GM21390 (cell line): ENCODE measurements around the gene AK8.
"Not testable (repeated sequence)": the region's sequence is repeated elsewhere in the genome, so short reads cannot be mapped to it uniquely, and the experiment has no call there.

Source experiments
- ATAC-seq: cut with Tn5 transposase; IDR thresholded peaks from one replicate; pipeline ENCODE4 v1.9.1; 2021; ENCODE audit not compliant: unreplicated experiment

The AK8 gene

GRCh38 chr9:132721661-132722060 lies 156.4 kb downstream of the AK8 start:
- no peak for ATAC-seq

GRCh38 chr9:132718381-132718928 lies 159.6 kb downstream of the AK8 start:
- ATAC-seq, result not testable (repeated sequence)

GRCh38 chr9:132717326-132717945 lies 160.6 kb downstream of the AK8 start:
- ATAC-seq, result no peak

DNA sequence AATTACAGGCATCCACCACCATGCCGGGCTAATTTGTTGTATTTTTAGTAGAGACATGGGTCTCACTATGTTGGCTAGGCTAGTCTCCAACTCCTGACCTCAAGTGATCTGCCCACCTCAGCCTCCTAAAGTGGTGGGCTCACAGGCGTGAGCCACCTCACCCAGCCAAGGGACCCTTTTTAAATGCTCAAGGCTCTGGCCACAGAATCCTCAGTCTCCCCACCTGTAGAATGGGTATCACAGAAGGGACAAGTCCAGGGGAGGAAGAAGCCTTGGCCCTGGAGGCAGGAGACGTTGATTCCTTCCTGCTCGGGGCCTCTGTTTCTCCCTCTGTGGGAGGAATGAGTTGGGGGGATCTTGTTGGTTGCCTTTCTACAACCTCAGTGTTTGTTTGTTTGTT lies 162.1 kb downstream of the AK8 start:
- ATAC-seq, result no peak

GRCh38 chr9:132712753-132713152 lies 165.3 kb downstream of the AK8 start:
- ATAC-seq, result no peak

- ATAC-seq, result no peak
Measured at GRCh38 chr9:132711846-132712245, 166.2 kb downstream of the AK8 start.

- ATAC-seq, result not testable (repeated sequence)
Measured at GRCh38 chr9:132711152-132711551, 166.9 kb downstream of the AK8 start.

- ATAC-seq, result no peak
Measured at GRCh38 chr9:132710333-132710732, 167.8 kb downstream of the AK8 start.

DNA sequence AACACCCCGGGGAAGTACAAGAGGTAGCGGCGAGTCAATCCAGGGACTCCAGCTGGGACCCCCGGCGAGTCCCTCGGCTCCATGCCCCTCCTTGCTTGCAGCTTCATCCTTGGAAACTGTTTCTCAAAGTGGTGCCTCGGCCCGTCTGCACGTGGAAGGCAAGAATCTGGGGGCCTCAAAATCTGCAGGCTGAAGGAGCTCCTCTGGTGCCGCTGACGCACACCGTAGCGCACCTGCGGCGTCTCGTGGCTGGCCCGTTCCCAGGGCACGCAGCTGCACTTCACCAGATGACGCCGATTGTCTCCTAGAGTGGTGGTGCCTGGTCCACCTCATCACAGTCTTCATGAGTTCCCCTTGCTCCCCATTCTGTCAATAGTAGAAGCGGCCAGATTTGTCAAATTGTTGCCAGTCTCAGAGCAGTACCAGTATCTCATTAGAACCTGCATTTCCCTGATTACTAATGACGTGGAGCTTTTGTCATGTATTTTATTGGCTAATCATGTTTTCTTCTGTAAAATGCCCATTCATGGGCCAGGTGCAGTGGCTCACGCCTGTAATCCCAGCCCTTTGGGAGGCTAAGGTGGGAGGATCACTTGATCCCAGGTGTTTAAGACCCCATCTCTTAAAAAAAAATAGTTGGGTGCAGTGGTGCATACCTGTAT lies 169.2 kb downstream of the AK8 start:
- no peak for ATAC-seq

DNA sequence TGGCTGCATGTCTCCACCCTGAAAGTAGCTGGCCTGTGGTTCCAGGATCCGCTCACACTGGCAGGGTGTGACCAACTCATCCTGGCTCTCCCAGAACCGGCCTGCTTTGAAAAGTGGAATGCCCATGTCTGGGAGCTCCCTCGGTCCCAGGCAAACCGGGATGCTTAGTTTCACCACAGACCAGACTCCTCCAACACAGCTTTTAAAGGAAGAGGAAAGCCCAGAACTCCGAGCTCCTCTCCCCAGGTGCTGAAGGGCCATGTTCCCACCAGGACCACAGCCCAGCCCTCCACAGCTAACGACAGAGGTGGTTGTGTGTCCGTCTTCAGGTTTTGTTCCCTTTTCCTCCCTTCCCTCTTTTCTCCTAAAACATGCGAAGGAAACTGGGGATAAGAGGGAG lies 169.8 kb downstream of the AK8 start:
- ATAC-seq, result no peak

DNA sequence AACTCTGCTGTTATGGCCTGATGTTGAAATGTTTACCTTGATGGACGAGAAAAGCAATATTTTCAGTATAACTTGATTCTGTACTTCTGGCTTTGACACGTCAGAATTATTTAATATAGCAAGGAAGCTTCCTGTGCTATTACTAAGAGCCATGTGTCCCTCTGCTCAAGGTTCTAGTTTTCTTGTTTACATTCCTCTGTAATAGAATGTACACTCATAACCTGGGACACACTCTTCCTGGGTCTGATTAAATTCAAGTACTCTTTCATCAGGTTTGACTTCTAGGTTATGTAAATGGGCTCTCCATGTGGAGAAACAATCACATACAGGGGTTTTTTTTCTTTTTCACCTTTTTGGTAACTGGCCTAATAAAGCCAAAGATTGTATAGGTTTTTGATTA lies 174.7 kb downstream of the AK8 start:
- ATAC-seq, result no peak

DNA sequence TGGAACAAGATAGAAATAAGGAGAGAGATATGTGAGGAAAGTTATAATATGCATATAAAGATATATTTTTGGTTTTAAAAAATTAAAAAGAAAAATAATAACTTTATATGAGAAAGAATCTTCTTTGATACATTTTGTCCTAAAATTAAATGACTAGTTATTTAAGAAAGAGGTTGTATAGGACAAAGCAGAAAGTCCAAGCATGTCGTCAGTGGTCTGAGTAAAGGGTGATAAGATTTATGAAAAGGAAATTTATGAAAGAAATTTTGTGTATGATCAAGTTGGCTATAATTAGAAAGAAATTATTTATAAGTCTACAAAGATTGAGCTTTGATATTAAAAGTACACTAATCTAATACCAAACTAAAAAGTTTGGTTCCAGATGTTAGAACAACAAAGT lies 175.8 kb downstream of the AK8 start:
- no peak for ATAC-seq

DNA sequence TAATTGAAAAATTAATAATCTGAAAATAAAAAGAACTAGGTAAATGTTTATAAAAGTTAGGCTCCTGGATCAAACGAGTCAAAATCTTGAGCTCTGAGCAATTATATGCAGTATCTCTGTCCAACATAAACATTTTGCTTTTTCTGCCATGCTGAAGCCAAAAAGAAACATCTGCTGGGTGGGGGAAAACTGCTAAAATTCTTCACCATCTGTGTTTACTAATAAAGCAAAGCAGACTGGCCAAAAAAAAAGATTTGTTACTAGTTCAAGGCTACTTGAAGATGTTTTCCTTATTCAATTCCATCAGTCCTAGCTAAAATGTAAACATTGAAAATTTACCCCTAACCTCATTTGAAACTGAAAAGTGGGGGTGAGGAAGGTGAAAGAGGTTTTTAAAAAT lies 178.1 kb downstream of the AK8 start:
- no peak for ATAC-seq

DNA sequence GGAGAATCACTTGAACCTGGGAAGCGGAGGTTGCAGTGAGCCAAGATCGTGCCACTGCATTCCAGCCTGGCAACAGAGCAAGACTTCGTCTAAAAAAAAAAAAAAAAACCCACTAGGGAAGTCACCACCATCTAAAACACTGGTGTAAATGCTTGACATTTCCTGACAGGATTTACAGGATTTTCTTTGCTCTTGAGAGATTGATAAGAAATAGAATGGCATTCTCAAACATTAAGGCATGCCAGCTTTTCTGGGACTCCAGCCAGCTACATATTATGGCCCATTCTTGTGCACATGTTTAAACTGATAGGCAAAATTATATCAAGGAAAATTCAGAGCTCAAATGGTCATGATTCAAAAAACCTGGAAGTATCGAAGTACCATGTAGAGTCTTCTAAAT lies 179.1 kb downstream of the AK8 start:
- ATAC-seq, result no peak

DNA sequence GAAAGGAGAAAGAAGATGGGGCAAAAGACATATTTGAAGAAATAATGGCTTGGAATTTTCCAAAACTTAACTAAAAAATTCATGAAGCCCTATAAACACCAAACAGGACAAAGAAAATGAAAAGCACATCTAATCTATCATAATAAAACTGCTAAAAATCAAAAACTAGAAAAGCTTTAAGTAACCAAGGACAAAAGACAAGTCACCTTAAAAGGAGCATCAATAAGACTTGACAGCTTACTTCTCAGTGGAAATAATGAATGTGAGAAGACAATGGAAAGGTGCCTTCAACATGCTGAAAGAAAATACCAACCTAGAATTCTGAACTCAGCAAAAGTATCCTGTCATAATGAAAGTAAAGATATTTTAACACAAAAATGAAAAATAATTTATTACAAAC lies 180.9 kb downstream of the AK8 start:
- no peak for ATAC-seq

DNA sequence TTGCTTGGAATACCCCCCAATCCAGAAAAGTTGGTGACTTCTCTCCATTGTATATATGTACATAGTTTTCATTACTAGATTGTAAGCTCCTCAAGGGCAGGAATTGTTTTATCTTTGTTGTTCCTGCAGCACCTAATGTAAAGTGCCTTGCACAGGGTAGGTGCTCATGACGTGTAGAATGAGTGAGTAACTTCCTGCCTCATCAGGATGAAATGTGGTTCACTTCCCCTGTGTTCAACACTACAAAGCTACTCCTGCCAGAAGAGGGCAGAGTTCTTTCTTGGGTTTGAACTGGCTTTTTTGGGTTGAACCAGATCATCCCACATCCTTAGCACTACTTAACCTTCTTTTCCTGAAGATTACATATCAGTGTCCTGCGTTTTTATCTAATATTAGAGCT lies 183.9 kb downstream of the AK8 start:
- no peak for ATAC-seq

- no peak for ATAC-seq
Measured at GRCh38 chr9:132690696-132691095, 187.4 kb downstream of the AK8 start.

DNA sequence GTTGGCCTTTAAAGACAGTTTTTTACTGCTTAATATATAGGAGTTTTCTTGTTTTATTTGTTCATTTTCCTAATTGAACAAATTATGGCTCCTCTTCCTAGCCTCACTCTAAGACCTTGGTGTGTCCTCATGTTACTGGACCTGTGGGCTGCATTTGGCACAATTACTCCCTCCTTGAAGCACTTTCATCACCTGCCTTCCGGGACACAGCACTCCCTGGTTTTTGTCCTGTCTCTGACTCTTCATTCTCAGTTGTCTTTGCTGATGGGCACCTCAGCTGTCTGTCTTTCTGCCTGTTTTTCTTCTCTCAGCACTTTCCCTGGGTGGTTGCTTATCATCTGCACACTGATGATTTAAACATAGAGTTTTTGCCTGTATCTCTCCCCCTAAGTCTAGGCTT lies 194.2 kb downstream of the AK8 start:
- no peak for ATAC-seq

DNA sequence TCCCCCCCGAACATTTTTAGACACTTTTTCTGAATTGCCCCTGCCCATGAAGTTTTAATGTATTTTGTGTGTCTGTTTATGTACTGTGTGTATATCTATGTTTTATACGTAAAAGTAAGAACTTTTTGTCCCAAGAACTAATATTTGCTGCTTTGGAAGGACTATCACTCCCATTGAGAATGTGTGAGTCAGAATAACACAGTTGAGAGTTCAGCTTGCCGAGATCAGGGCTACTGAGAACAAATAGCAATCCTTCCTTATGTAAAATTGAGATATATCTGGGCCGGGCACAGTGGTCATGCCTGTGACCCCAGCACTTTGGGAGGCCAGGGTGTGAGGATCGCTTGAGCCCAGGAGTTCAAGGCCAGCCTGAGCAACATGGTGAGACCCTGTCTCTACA lies 196.5 kb downstream of the AK8 start:
- no peak for ATAC-seq

- ATAC-seq, result peak; percentile 53
Measured at GRCh38 chr9:132679946-132680625, 198.0 kb downstream of the AK8 start.

GRCh38 chr9:132677976-132678375 lies 200.1 kb downstream of the AK8 start:
- no peak for ATAC-seq
